IMR-90 (cell line): ENCODE results near the gene ZNF662. TPM values are rescaled to one million over a fixed set of nuclear protein-coding genes. Genes with fewer than 3 reads are reported as not detected.
"Not testable (repeated sequence)": the region's sequence is repeated elsewhere in the genome, so short reads cannot be mapped to it uniquely, and the experiment has no call there.

ENCODE experiments used
- ATAC-seq: fragments of 200-7000 bp; cut with Tn5 transposase; 2 replicates; pipeline ENCODE4 v1.9.1; 2020; ENCODE audit warnings: low read depth, mild to moderate bottlenecking, moderate library complexity
- BruUV-seq: library from RNA; stranded (reverse); fragments of 400-500 nt; replicated peaks from 2 replicates; lab custom pipeline; 2021; lab: Mats Ljungman, UMichigan
- CTCF ChIA-PET: fragments of 300-600 bp; formaldehyde crosslinking; extraction: SDS; loops from one replicate; lab custom pipeline; 2021; ENCODE audit warnings: antibody characterized with exemption; lab: Yijun Ruan, JAX
- POLR2A ChIA-PET: fragments of 300-600 bp; sonication (Branson Sonifier 250); formaldehyde crosslinking; loops from one replicate; lab custom pipeline; 2022; ENCODE audit warnings: antibody characterized with exemption; ENCODE audit not compliant: unreplicated experiment; lab: Charles Lee
- DNase-seq: peaks from one replicate; pipeline ENCODE4 v3.0.0; 2013
- H2AFZ ChIP-seq: replicated peaks from 2 replicates; pipeline ENCODE3; 2013; ENCODE audit warnings: low read length, mild to moderate bottlenecking; ENCODE audit not compliant: poor library complexity
- H2AK5ac ChIP-seq: 2 replicates; pipeline ENCODE4 v1.6.1; 2013; ENCODE audit warnings: low read depth, low read length, inconsistent platforms
- H2AK9ac ChIP-seq: replicated peaks from 2 replicates; pipeline ENCODE3; 2013; ENCODE audit warnings: mild to moderate bottlenecking, low read depth, low read length, moderate library complexity; ENCODE audit not compliant: poor library complexity
- H2BK120ac ChIP-seq: 2 replicates; pipeline ENCODE4 v1.6.1; 2013; ENCODE audit warnings: low read depth, low read length, inconsistent platforms
- H2BK15ac ChIP-seq: 3 replicates; pipeline ENCODE4 v1.6.1; 2013; ENCODE audit warnings: low read depth, low read length, inconsistent platforms
- H2BK20ac ChIP-seq: 2 replicates; pipeline ENCODE4 v1.6.1; 2013; ENCODE audit warnings: low read depth, mild to moderate bottlenecking, inconsistent platforms, low read length, moderate library complexity
- H2BK5ac ChIP-seq: 2 replicates; pipeline ENCODE4 v1.6.1; 2013; ENCODE audit warnings: mild to moderate bottlenecking, low read depth, low read length, inconsistent platforms; ENCODE audit not compliant: poor library complexity, severe bottlenecking
- H3K14ac ChIP-seq: replicated peaks from 2 replicates; pipeline ENCODE4 v1.6.1; 2013; ENCODE audit warnings: low read depth, low read length, inconsistent platforms
- H3K18ac ChIP-seq: 2 replicates; pipeline ENCODE4 v1.6.1; 2013; ENCODE audit warnings: low read depth, low read length, control low read depth
- H3K23ac ChIP-seq: 2 replicates; pipeline ENCODE4 v1.6.1; 2013; ENCODE audit warnings: low read depth, low read length, inconsistent platforms
- H3K27ac ChIP-seq: 2 replicates; pipeline ENCODE4 v1.5.1; 2013; ENCODE audit warnings: mild to moderate bottlenecking, control low read depth, low read length; ENCODE audit not compliant: insufficient read depth
- H3K27me3 ChIP-seq: 2 replicates; pipeline ENCODE4 v1.6.1; 2013; ENCODE audit warnings: low read length; ENCODE audit not compliant: control insufficient read depth, insufficient read depth
- H3K36me3 ChIP-seq: 2 replicates; pipeline ENCODE4 v1.6.1; 2013; ENCODE audit warnings: low read length, mixed read lengths; ENCODE audit not compliant: control insufficient read depth, insufficient read depth
- H3K4ac ChIP-seq: 2 replicates; pipeline ENCODE4 v1.6.1; 2013; ENCODE audit warnings: low read depth, low read length, inconsistent platforms
- H3K4me1 ChIP-seq: 2 replicates; pipeline ENCODE4 v1.6.1; 2013; ENCODE audit warnings: low read length, mixed read lengths; ENCODE audit not compliant: control insufficient read depth, insufficient read depth
- H3K4me2 ChIP-seq: 2 replicates; pipeline ENCODE4 v1.6.1; 2013; ENCODE audit warnings: low read depth, mild to moderate bottlenecking, control low read depth, low read length, moderate library complexity
- H3K4me3 ChIP-seq: 2 replicates; pipeline ENCODE4 v1.5.1; 2013; ENCODE audit warnings: low read depth, mild to moderate bottlenecking, control low read depth, low read length, moderate library complexity; ENCODE audit not compliant: insufficient read depth
- H3K56ac ChIP-seq: 2 replicates; pipeline ENCODE4 v1.6.1; 2013; ENCODE audit warnings: low read length, inconsistent platforms; ENCODE audit not compliant: insufficient read depth; ENCODE audit errors: extremely low read depth
- H3K79me1 ChIP-seq, 2 experiments: 2 replicates each; pipeline ENCODE4 v1.6.1; 2013; ENCODE audit warnings: low read length in 2 of 2, inconsistent platforms in 1 of 2, low read depth in 1 of 2
- H3K9ac ChIP-seq: 2 replicates; pipeline ENCODE4 v1.6.1; 2013; ENCODE audit warnings: low read depth, low read length, control low read depth
- H3K9me1 ChIP-seq: 2 replicates; pipeline ENCODE4 v1.6.1; 2013; ENCODE audit warnings: low read length, inconsistent platforms; ENCODE audit not compliant: insufficient read depth
- H3K9me3 ChIP-seq: 2 replicates; pipeline ENCODE4 v1.6.1; 2013; ENCODE audit warnings: low read length; ENCODE audit not compliant: control insufficient read depth, insufficient read depth
- H4K20me1 ChIP-seq: 2 replicates; pipeline ENCODE4 v1.6.1; 2013; ENCODE audit warnings: low read length, inconsistent platforms; ENCODE audit not compliant: insufficient read depth
- H4K5ac ChIP-seq: 2 replicates; pipeline ENCODE4 v1.6.1; 2013; ENCODE audit warnings: mild to moderate bottlenecking, low read depth, low read length, control low read depth
- H4K8ac ChIP-seq, 2 experiments: 2 replicates each; pipeline ENCODE4 v1.6.1; 2013; ENCODE audit warnings: low read depth in 2 of 2, low read length in 2 of 2, control low read depth in 1 of 2, inconsistent platforms in 1 of 2
- H4K91ac ChIP-seq: 2 replicates; pipeline ENCODE4 v1.6.1; 2013; ENCODE audit warnings: low read depth, low read length, inconsistent platforms; ENCODE audit not compliant: insufficient read depth
- CEBPB ChIP-seq: IDR thresholded peaks from 2 replicates; pipeline ENCODE4 v1.6.1; 2012; ENCODE audit warnings: low read depth, low read length, improper control_type of control experiment
- FOS ChIP-seq: fragments of 150-350 bp; IDR thresholded peaks from 2 replicates; pipeline ENCODE4 v1.6.1; 2016; ENCODE audit warnings: low read depth, low read length
- RAD21 ChIP-seq: IDR thresholded peaks from 2 replicates; pipeline ENCODE4 v1.6.1; 2012; ENCODE audit warnings: low read length, improper control_type of control experiment
- RCOR1 ChIP-seq: IDR thresholded peaks from 2 replicates; pipeline ENCODE4 v1.6.1; 2012; ENCODE audit warnings: mild to moderate bottlenecking, low read length, improper control_type of control experiment; ENCODE audit not compliant: insufficient replicate concordance
- WGBS, 2 experiments: methylation state at CpG; one replicate each; pipeline versions ENCODE4 v1.1.5 to v1.1.7; 2013; ENCODE audit warnings: missing lambda C conversion rate in 2 of 2; ENCODE audit not compliant: insufficient read length in 1 of 2; ENCODE audit errors: extremely low coverage in 2 of 2; 5-methylcytosine and 5-hydroxymethylcytosine counted together
- dilution Hi-C: fragments of 300-500 bp; cut with HindIII; formaldehyde crosslinking; loops from one replicate; pipeline ENCODE4 v1.14.3; 2018; ENCODE audit warnings: low sequenced_read_pairs; ENCODE audit not compliant: unreplicated experiment
- in situ Hi-C: fragments of 300-500 bp; cut with MboI; formaldehyde crosslinking; loops from 3 replicates; pipeline ENCODE4 v1.14.3; 2019; ENCODE audit warnings: low sequenced_read_pairs, inconsistent platforms, mixed read lengths
- intact Hi-C: fragments of 100-400 bp; cut with micrococcal nuclease; formaldehyde crosslinking; loops from 2 replicates; pipeline ENCODE4 v1.10.0; 2022
- polyA plus RNA-seq, 3 experiments: library from polyadenylated mRNA; depleted of rRNA; stranded (reverse); fragments of >200 nt; gene quantifications; 2 replicates each; pipeline ENCODE4 v1.2.3, GENCODE V29; 2012; ENCODE audit warnings: low replicate concordance in 1 of 3
- total RNA-seq: library from RNA; depleted of rRNA; stranded (reverse); fragments of >200 nt; gene quantifications from 2 replicates; pipeline ENCODE4 v1.2.3, GENCODE V29; 2012

The ZNF662 gene
- total and polyA plus RNA-seq, 2 of the 4 experiments (the other 2 are of a cell fraction) = 0.29 to 0.54 TPM

DNA sequence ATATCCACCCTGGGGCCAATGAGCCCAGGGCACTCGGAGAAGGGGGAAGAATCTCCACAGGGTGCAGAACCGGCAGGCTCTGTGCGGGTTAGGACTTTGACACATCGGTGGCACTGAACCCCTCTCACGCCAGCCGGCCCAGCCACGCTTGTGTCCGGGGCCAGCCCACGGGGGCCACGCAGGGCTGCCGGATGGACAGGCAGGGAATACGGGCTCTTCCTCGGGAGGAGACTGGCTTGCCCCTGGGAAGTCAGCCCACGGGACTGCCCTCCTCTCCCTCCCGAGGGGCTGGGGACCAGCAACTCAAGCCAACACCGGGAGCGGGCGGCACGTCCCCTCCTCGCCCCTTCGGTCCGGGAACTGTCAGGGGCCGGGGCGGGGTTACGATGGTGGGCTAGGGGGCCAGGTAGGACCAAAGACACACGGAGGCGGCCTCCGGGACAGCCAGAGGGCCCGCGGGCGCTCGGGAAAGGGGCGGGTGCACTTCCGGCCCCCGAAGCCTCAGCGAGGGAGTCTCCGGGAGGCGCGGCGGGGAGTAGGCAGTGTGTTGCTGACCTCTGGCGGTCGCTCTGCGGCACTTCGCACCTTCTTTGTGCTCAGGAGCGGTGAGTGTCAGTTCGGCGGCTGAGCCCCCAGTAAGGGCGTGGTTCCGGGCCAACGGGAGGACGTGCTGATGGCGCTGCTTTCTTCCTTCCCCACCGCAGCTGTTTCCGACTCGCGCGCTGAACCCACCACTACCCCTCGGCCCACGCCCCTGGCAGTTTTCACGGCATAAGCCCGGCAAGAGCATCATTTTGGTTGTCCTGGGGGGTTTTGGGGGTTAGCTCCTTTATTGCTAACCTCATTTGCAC, 25.1 kb upstream of the ZNF662 start (continued):
- no peak for TF ChIP-seq RCOR1
- TF ChIP-seq RAD21 = peak; percentile 80
- no peak for TF ChIP-seq FOS
- TF ChIP-seq CEBPB = no peak

DNA sequence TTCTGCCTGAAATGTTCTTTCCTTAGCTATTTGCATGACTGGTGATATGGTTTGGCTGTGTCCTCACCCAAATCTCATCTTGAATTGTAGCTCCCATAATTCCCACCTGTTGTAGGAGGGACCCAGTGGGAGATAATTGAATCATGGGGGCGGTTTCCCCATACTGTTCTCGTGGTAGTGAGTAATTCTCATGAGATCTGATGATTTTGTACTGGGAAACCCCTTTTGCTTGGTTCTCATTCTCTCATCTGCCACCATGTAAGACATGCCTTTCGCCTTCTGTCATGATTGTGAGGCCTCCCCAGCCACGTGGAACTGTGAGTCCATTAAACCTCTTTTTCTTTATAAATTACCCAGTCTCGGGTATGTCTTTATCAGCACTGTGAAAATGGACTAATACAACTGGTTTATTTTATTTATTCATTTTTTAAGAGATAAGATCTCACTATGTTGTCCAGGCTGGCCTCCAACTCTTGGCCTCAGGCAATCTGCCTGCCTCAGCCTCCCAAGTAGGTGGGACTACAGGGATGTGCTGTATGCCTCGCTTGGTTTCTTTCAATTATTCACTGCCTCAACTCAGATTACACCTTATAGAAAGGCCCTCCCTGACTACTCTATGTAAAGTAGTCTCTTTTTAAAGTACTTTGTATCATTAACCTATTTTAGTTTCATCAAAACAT, 22.6 kb upstream of the ZNF662 start:
- H3K27ac ChIP-seq, POLR2A ChIA-PET, DNase-seq: not testable (repeated sequence)

More for the DNA sequence above, 22.6 kb upstream of the ZNF662 start:
- H4K91ac ChIP-seq, H4K8ac ChIP-seq, H3K9me3 ChIP-seq, dilution Hi-C loops, H3K9me1 ChIP-seq, H3K18ac ChIP-seq, H3K14ac ChIP-seq, H3K79me1 ChIP-seq, H4K5ac ChIP-seq, H2BK5ac ChIP-seq, H3K36me3 ChIP-seq, BruUV-seq, H3K56ac ChIP-seq, H4K20me1 ChIP-seq, H3K4me2 ChIP-seq, H3K9ac ChIP-seq, H3K23ac ChIP-seq, CTCF ChIA-PET, in situ Hi-C loops, H2BK15ac ChIP-seq, H2AFZ ChIP-seq, H3K4me3 ChIP-seq, H2BK20ac ChIP-seq, H2AK9ac ChIP-seq, H2AK5ac ChIP-seq, H3K4me1 ChIP-seq, H2BK120ac ChIP-seq, H3K4ac ChIP-seq, ATAC-seq: not testable (repeated sequence)
- no CpG with 5 or more reads among the region's 6 CpGs for WGBS, 2 experiments
- H3K27me3 ChIP-seq = peaks cover 11% of the 10 kb centered on the region
- intact Hi-C loops = loop anchor here (5.0 to 10.0 kb wide), 2 partner anchors 339 to 636 kb away; no protein-coding TSS in a partner anchor
